HepG2 (cell line): ENCODE measurements around the gene NOXO1. TPM values are rescaled to one million over a fixed set of nuclear protein-coding genes. Genes with fewer than 3 reads are reported as not detected.

Experiments
- CHD2 ChIP-seq: IDR thresholded peaks from 2 replicates; pipeline ENCODE4 v1.6.1; 2011; ENCODE audit warnings: low read depth, low read length, improper control_type of control experiment
- NFKBIZ ChIP-seq: IDR thresholded peaks from 2 replicates; pipeline ENCODE4 v1.6.1; 2018; ENCODE audit warnings: missing genetic modification reagents, missing compliant biosample characterization
- ZBTB1 ChIP-seq: sonication (generic); formaldehyde crosslinking; IDR thresholded peaks from 2 replicates; pipeline ENCODE4 v1.4.0; 2020; ENCODE audit warnings: missing genetic modification reagents, borderline replicate concordance
- ZNF333 ChIP-seq: sonication (generic); formaldehyde crosslinking; IDR thresholded peaks from 2 replicates; pipeline ENCODE4 v1.4.0; 2020; ENCODE audit warnings: mild to moderate bottlenecking, missing genetic modification reagents, borderline replicate concordance
- polyA plus RNA-seq, 8 experiments: library from polyadenylated mRNA; depleted of rRNA in 3 of 8; stranded (reverse) in 7 of 8; unstranded in 1 of 8; fragments of >200 nt; fragmentation: Illumina TruSeq in 4 of 8; extraction: Trizol in 4 of 8; gene quantifications; 2 replicates each; pipeline versions ENCODE4 v1.2.1 to v1.2.3, GENCODE V29; 2011 to 2016; ENCODE audit warnings: low read depth in 4 of 8, missing spikeins in 1 of 8, mixed read lengths in 1 of 8; ENCODE audit not compliant: insufficient read depth in 1 of 8
- total RNA-seq, 5 experiments: library from RNA; depleted of rRNA; stranded (reverse); fragments of >200 nt; fragmentation: Illumina TruSeq; extraction: Trizol; gene quantifications; 2 replicates each; pipeline ENCODE4 v1.2.3, GENCODE V29; 2016; ENCODE audit warnings: low read depth in 1 of 5
- TF ChIP-seq, protein P1 (sequence below): sonication (generic); formaldehyde crosslinking; IDR thresholded peaks from 2 replicates; pipeline ENCODE4 v1.4.0; 2020; ENCODE audit warnings: missing genetic modification reagents
- TF ChIP-seq, protein P2 (sequence below): IDR thresholded peaks from 2 replicates; pipeline ENCODE4 v1.6.1; 2016
- TF ChIP-seq, protein P3 (sequence below): sonication (generic); formaldehyde crosslinking; IDR thresholded peaks from 2 replicates; pipeline ENCODE4 v1.4.0; 2020; ENCODE audit warnings: missing genetic modification reagents, low read depth, mild to moderate bottlenecking, borderline replicate concordance
- TF ChIP-seq, protein P4 (sequence below): sonication (generic); formaldehyde crosslinking; IDR thresholded peaks from 2 replicates; pipeline ENCODE4 v1.4.0; 2020; ENCODE audit warnings: mild to moderate bottlenecking, missing genetic modification reagents
- TF ChIP-seq, protein P5 (sequence below): sonication (generic); formaldehyde crosslinking; IDR thresholded peaks from 2 replicates; pipeline ENCODE4 v1.4.0; 2020; ENCODE audit warnings: missing genetic modification reagents, borderline replicate concordance

NOXO1 gene
- total and polyA plus RNA-seq, 2 of the 13 experiments (the other 11 are each of a cell fraction or from before 2014, with no cell fraction given), result 0.69 to 1.4 TPM

DNA sequence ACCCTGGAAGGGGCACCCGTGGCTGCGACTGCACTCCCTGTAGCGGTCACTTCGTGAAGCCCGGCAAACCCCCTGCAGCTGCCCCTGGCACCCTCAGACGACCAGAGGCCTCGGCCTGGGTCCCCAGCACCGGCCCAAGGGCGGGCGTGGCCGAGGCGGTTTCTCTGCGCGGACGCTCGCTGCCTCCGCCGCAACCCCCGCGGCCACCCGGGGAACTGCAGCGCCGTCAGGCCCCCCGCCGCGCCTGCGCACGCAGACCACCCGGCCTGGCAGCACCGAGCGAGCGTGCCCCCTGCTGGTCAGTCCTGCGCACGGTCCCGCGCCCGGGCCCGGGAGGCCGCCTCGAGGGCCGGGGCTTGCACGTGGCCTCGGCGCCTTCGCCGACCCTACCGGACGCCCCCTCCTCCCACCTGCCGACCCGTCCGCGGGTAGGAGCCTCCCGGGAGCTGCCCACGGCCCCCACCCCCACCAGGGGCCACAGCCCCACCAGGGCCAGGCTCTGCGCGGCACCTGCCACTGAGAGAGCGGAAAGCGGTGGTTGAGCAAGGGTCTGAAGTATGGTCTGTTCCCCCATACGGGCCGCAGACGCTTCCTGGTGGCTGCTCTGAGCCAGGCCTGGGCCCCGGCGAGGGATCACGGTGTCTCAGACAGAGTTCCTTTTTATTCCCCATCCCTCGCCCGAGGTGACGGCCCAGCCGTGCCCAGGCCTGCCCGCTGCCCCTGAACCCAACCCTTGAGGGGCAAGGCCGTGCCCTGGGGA is 51.5 kb downstream of the NOXO1 start (continued):
- TF ChIP-seq, protein P1, sequence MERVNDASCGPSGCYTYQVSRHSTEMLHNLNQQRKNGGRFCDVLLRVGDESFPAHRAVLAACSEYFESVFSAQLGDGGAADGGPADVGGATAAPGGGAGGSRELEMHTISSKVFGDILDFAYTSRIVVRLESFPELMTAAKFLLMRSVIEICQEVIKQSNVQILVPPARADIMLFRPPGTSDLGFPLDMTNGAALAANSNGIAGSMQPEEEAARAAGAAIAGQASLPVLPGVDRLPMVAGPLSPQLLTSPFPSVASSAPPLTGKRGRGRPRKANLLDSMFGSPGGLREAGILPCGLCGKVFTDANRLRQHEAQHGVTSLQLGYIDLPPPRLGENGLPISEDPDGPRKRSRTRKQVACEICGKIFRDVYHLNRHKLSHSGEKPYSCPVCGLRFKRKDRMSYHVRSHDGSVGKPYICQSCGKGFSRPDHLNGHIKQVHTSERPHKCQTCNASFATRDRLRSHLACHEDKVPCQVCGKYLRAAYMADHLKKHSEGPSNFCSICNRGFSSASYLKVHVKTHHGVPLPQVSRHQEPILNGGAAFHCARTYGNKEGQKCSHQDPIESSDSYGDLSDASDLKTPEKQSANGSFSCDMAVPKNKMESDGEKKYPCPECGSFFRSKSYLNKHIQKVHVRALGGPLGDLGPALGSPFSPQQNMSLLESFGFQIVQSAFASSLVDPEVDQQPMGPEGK, result no peak
- TF ChIP-seq, protein P2, sequence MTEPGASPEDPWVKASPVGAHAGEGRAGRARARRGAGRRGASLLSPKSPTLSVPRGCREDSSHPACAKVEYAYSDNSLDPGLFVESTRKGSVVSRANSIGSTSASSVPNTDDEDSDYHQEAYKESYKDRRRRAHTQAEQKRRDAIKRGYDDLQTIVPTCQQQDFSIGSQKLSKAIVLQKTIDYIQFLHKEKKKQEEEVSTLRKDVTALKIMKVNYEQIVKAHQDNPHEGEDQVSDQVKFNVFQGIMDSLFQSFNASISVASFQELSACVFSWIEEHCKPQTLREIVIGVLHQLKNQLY, result no peak
- TF ChIP-seq, protein P3, sequence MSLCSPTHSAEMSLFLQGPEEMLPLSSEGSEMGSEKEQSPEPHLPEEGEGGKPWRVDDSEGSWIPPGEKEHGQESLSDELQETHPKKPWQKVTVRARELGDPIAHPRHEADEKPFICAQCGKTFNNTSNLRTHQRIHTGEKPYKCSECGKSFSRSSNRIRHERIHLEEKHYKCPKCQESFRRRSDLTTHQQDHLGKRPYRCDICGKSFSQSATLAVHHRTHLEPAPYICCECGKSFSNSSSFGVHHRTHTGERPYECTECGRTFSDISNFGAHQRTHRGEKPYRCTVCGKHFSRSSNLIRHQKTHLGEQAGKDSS (CRISPR knock-in tag), result peak; percentile 90; the same call in 1 of the 2 replicates
- TF ChIP-seq ZNF333 (no peak), NFKBIZ (no peak), ZBTB1 (CRISPR knock-in tag) (no peak), CHD2 (no peak)
- TF ChIP-seq, protein P4, sequence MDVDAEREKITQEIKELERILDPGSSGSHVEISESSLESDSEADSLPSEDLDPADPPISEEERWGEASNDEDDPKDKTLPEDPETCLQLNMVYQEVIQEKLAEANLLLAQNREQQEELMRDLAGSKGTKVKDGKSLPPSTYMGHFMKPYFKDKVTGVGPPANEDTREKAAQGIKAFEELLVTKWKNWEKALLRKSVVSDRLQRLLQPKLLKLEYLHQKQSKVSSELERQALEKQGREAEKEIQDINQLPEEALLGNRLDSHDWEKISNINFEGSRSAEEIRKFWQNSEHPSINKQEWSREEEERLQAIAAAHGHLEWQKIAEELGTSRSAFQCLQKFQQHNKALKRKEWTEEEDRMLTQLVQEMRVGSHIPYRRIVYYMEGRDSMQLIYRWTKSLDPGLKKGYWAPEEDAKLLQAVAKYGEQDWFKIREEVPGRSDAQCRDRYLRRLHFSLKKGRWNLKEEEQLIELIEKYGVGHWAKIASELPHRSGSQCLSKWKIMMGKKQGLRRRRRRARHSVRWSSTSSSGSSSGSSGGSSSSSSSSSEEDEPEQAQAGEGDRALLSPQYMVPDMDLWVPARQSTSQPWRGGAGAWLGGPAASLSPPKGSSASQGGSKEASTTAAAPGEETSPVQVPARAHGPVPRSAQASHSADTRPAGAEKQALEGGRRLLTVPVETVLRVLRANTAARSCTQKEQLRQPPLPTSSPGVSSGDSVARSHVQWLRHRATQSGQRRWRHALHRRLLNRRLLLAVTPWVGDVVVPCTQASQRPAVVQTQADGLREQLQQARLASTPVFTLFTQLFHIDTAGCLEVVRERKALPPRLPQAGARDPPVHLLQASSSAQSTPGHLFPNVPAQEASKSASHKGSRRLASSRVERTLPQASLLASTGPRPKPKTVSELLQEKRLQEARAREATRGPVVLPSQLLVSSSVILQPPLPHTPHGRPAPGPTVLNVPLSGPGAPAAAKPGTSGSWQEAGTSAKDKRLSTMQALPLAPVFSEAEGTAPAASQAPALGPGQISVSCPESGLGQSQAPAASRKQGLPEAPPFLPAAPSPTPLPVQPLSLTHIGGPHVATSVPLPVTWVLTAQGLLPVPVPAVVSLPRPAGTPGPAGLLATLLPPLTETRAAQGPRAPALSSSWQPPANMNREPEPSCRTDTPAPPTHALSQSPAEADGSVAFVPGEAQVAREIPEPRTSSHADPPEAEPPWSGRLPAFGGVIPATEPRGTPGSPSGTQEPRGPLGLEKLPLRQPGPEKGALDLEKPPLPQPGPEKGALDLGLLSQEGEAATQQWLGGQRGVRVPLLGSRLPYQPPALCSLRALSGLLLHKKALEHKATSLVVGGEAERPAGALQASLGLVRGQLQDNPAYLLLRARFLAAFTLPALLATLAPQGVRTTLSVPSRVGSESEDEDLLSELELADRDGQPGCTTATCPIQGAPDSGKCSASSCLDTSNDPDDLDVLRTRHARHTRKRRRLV (CRISPR knock-in tag), result no peak
- TF ChIP-seq, protein P5, sequence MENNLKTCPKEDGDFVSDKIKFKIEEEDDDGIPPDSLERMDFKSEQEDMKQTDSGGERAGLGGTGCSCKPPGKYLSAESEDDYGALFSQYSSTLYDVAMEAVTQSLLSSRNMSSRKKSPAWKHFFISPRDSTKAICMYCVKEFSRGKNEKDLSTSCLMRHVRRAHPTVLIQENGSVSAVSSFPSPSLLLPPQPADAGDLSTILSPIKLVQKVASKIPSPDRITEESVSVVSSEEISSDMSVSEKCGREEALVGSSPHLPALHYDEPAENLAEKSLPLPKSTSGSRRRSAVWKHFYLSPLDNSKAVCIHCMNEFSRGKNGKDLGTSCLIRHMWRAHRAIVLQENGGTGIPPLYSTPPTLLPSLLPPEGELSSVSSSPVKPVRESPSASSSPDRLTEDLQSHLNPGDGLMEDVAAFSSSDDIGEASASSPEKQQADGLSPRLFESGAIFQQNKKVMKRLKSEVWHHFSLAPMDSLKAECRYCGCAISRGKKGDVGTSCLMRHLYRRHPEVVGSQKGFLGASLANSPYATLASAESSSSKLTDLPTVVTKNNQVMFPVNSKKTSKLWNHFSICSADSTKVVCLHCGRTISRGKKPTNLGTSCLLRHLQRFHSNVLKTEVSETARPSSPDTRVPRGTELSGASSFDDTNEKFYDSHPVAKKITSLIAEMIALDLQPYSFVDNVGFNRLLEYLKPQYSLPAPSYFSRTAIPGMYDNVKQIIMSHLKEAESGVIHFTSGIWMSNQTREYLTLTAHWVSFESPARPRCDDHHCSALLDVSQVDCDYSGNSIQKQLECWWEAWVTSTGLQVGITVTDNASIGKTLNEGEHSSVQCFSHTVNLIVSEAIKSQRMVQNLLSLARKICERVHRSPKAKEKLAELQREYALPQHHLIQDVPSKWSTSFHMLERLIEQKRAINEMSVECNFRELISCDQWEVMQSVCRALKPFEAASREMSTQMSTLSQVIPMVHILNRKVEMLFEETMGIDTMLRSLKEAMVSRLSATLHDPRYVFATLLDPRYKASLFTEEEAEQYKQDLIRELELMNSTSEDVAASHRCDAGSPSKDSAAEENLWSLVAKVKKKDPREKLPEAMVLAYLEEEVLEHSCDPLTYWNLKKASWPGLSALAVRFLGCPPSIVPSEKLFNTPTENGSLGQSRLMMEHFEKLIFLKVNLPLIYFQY, result peak; percentile 44; the same call in 1 of the 2 replicates
